ENCODE data around the gene CTSS. TPM values are rescaled to one million over a fixed set of nuclear protein-coding genes. Genes with fewer than 3 reads are reported as not detected.

Gene CTSS
- 10 to 100 TPM in 3 of 4 donors, 1 to 10 TPM in 1; 5.9 to 26.7 (median 16.5) TPM for total RNA-seq

DNA sequence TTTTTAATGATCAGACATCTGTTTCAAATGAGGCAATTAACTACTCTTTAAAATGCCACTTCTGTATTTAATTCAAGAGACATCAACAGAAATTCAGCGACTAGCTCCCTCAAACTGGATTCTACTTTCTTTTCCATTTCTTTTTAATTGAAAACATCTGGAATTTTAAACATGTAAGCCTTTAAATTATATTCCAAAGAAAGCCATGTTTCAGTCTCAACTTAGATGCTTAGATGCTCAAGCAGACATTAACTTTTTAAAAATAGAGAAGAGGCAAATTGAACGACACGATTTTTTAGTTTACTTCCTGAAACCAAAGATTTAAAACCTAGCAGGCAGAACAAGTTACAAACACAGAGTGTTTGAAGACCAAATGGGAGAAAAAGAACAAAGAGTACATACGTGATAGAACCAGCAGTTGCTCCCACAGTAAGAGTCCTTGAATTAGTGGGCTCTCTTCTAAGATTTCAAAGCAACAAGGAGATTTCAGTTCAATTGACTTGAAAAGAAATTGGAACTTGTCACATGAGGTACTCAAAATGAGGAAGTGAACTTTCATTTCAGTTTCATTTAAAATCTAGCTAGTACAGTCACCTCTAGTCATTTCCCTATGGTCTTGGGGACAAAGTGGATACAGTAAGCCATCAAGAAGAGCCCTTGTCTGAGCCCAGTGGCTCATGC lies at the start of gene CTSS:
CTSS (minus strand) TSS at position 483 of the 681 bp plus-strand sequence. CDS start 1,015 bp downstream, outside the sequence.
- no peaks in the 10 kb centered on the region for H3K27me3 ChIP-seq
- no peaks in the 10 kb centered on the region for H3K4me1 ChIP-seq
- TF ChIP-seq CTCF (IDR thresholded peaks at IDR 0.05) (no peak), POLR2A (IDR thresholded peaks at IDR 0.05) (no peak)
- H3K36me3 ChIP-seq, result no peaks in the 10 kb centered on the region
- no peak for DNase-seq
- H3K27ac ChIP-seq, result peak within 1 kb of the TSS; percentile 40 to 61
- intact Hi-C loops (cut with DNase I; ENCODE audit: low total_unique reads), result no loop called here
- H3K4me3 ChIP-seq, result peak within 1 kb of the TSS; percentile 8 to 11
- H3K9me3 ChIP-seq, result no peaks in the 10 kb centered on the region

DNA sequence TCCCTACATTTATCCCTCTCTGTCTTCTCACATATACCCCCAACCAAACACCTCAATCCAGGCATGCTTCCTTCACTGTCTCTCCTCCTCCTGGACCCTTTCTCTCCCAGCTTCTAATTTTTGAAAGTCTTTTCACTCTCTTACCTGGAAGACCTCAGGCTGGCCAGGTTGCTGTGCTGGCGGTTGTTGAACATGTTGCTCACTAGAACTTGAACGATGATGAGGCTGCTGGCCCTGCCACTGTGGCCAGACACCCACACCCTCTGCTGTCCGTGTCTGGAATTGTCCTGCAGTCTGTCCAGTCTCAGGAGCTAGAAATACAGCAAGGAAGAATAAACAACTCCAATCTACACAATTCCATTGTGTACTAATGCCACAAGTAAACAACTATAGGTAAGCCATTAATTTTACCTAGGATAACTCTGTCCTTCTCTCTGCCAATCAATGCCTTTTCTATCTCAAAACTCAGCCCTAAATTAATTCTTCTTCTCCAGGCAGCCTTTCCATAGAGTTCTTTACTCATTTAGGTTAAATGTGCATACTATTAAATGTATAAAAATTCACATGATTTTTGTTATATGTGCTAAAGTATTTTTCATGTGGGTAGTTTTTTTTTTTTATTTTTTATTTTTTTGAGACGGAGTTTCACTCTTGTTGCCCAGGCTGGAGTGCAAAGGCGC lies 47.6 kb upstream of the CTSS start:
- intact Hi-C loops (cut with DNase I; ENCODE audit: low total_unique reads), result no loop called here
- peak; percentile 41 to 55 for DNase-seq
- H3K27me3 ChIP-seq, result no peaks in the 10 kb centered on the region
- no peaks in the 10 kb centered on the region for H3K4me1 ChIP-seq
- H3K36me3 ChIP-seq, result no peaks in the 10 kb centered on the region
- peak overlapping the region in 1 of 2 donors; percentile 12 for H3K27ac ChIP-seq
- no peaks in the 10 kb centered on the region for H3K9me3 ChIP-seq
- H3K4me3 ChIP-seq, result no peak overlapping the region
- TF ChIP-seq CTCF (IDR thresholded peaks at IDR 0.05) (peak; percentile 37 to 55 (median 52)), POLR2A (IDR thresholded peaks at IDR 0.05) (no peak)

DNA sequence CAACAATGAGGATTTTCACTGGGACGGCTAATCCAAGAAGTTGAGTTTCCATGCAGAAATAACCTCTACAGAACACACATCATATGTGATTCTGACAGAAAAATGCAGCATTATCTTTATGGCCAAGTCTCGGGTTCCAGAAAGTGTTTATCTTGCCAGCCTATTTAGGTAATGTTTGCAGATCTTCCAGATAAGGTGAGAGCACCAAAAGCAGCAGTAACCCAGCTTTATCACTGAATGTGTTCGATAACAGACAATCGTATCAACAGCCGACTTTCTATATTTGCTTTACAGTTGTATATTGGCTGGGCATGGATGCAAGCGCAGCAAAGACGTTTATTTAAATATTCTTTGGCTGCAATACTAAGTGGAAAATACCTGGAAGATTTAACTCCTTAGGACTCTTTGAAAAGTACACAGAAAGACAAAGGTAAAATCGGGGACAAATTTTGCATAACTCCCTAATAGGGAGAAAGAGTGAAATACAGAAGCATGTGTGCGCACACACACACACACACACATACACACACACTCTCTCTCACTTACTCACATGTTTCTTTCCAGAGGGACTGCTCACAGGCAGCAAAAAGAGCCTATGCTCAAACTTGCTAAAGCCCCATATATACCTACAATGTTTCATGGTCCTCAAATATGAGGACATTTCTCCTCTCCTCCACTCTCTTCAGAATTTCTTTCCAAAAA lies 45.5 kb upstream of the CTSS start:
- Histone ChIP-seq H3K36me3 (no peaks in the 10 kb centered on the region), H3K27me3 (no peaks in the 10 kb centered on the region), H3K9me3 (no peaks in the 10 kb centered on the region), H3K4me3 (no peak overlapping the region), H3K27ac (peak overlapping the region in 1 of 2 donors; percentile 25), H3K4me1 (no peaks in the 10 kb centered on the region)
- intact Hi-C loops (cut with DNase I; ENCODE audit: low total_unique reads), result no loop called here
- no peak for DNase-seq
- TF ChIP-seq CTCF (IDR thresholded peaks at IDR 0.05) (no peak), POLR2A (IDR thresholded peaks at IDR 0.05) (no peak)

- H3K27ac ChIP-seq, result peak overlapping the region; percentile 39 to 82
- intact Hi-C loops (cut with DNase I; ENCODE audit: low total_unique reads), result no loop called here
Observed at GRCh38 chr1:150809651-150810050, 44.1 kb upstream of the CTSS start.

More at GRCh38 chr1:150809651-150810050, 44.1 kb upstream of the CTSS start:
- TF ChIP-seq CTCF (IDR thresholded peaks at IDR 0.05) (no peak), POLR2A (IDR thresholded peaks at IDR 0.05) (no peak)
- peak; percentile 31 to 39 for DNase-seq
- H3K27me3 ChIP-seq, result no peaks in the 10 kb centered on the region
- no peaks in the 10 kb centered on the region for H3K36me3 ChIP-seq
- H3K9me3 ChIP-seq, result no peaks in the 10 kb centered on the region
- no peak overlapping the region for H3K4me3 ChIP-seq
- no peaks in the 10 kb centered on the region for H3K4me1 ChIP-seq
